Peyer's patch (tissue), 4 donors: Measurements from ENCODE around the gene CELSR1. TPM values are rescaled to one million over a fixed set of nuclear protein-coding genes. Genes with fewer than 3 reads are reported as not detected.
A peak's percentile ranks its signal among the peaks of the same experiment; 100 is the strongest.

Source experiments
- DNase-seq, 3 donors: peaks; one replicate each; pipeline ENCODE4 v3.0.0-alpha.2; 2017 to 2019
- H3K27ac ChIP-seq, 4 donors: fragments of 200-600 bp; sonication (generic); one replicate each; pipeline ENCODE4 v1.5.1; 2016 to 2019
- H3K27me3 ChIP-seq, 2 donors: fragments of 200-600 bp; sonication (generic); one replicate each; pipeline ENCODE4 v1.5.1; 2019
- H3K36me3 ChIP-seq, 3 donors: fragments of 200-600 bp; sonication (generic); one replicate each; pipeline ENCODE4 v1.5.1; 2016 to 2019
- H3K4me1 ChIP-seq, 4 donors: fragments of 200-600 bp; sonication (generic); one replicate each; pipeline ENCODE4 v1.5.1; 2016 to 2019
- H3K4me3 ChIP-seq, 4 donors: fragments of 200-600 bp; sonication (generic); 1 replicate in 3 of 4; 2 replicates in 1 of 4; pipeline ENCODE4 v1.5.1; 2016 to 2019; ENCODE audit warnings: mild to moderate bottlenecking in 1 of 4
- H3K9me3 ChIP-seq, 4 donors: fragments of 200-600 bp; sonication (generic); one replicate each; pipeline ENCODE4 v1.5.1; 2016 to 2019; ENCODE audit warnings: mild to moderate bottlenecking in 1 of 4
- CTCF ChIP-seq, 6 experiments: fragments of 450-650 bp in 4 of 6; fragments of 200-600 bp in 2 of 6; sonication (generic) in 1 of 6; IDR thresholded peaks; one replicate each; pipeline ENCODE4 v1.5.1; 2017 to 2019; ENCODE audit warnings: antibody characterized with exemption in 6 of 6, mild to moderate bottlenecking in 3 of 6, moderate library complexity in 1 of 6
- POLR2A ChIP-seq, 2 donors: fragments of 450-650 bp; IDR thresholded peaks; one replicate each; pipeline ENCODE4 v1.5.1; 2017; ENCODE audit warnings: antibody characterized with exemption in 2 of 2, mild to moderate bottlenecking in 2 of 2, moderate library complexity in 2 of 2
- total RNA-seq, 4 donors: library from RNA; depleted of rRNA; stranded (reverse); fragments of >200 nt; gene quantifications; one replicate each; pipeline ENCODE4 v1.1.0, GENCODE V29; 2016

CELSR1 gene
- total RNA-seq, 4 donors from 2014 or later = 1.1 to 22.3 (median 1.5) TPM

GRCh38 chr22:46378426-46379065 is 158.9 kb downstream of the CELSR1 start:
- Histone ChIP-seq H3K9me3 (peaks cover 0 to 8% (median 0%) of the 10 kb centered on the region in 4 donors), H3K27ac (peak overlapping the region in 1 of 4 donors; percentile 75), H3K36me3 (no peaks in the 10 kb centered on the region), H3K27me3 (no peaks in the 10 kb centered on the region), H3K4me3 (no peak overlapping the region), H3K4me1 (peaks cover 0 to 38% (median 0%) of the 10 kb centered on the region in 4 donors)
- DNase-seq = no peak
- TF ChIP-seq POLR2A (IDR thresholded peaks at IDR 0.05) (no peak), CTCF (IDR thresholded peaks at IDR 0.05) (no peak)

GRCh38 chr22:46377525-46378425 is 159.6 kb downstream of the CELSR1 start:
- Histone ChIP-seq H3K4me1 (peaks cover 0 to 42% (median 0%) of the 10 kb centered on the region in 4 donors), H3K36me3 (no peaks in the 10 kb centered on the region), H3K27me3 (no peaks in the 10 kb centered on the region), H3K9me3 (peaks cover 0 to 8% (median 0%) of the 10 kb centered on the region in 4 donors), H3K4me3 (no peak overlapping the region), H3K27ac (peak overlapping the region in 1 of 4 donors; percentile 75)
- DNase-seq = peak in 2 of 3 donors; percentile 78 to 89
- no peak for TF ChIP-seq POLR2A (IDR thresholded peaks at IDR 0.05)
- TF ChIP-seq CTCF (IDR thresholded peaks at IDR 0.05) = no peak

GRCh38 chr22:46376908-46377524 is 160.4 kb downstream of the CELSR1 start:
- no peak for DNase-seq
- H3K27ac ChIP-seq = peak overlapping the region in 1 of 4 donors; percentile 75
- H3K36me3 ChIP-seq = no peaks in the 10 kb centered on the region
- H3K4me1 ChIP-seq = peaks cover 0 to 42% (median 0%) of the 10 kb centered on the region in 4 donors
- no peak overlapping the region for H3K4me3 ChIP-seq
- peaks cover 0 to 8% (median 0%) of the 10 kb centered on the region in 4 donors for H3K9me3 ChIP-seq
- TF ChIP-seq CTCF (IDR thresholded peaks at IDR 0.05) (no peak), POLR2A (IDR thresholded peaks at IDR 0.05) (no peak)
- no peaks in the 10 kb centered on the region for H3K27me3 ChIP-seq

GRCh38 chr22:46376111-46376510 is 161.3 kb downstream of the CELSR1 start:
- Histone ChIP-seq H3K9me3 (peaks cover 0 to 8% (median 0%) of the 10 kb centered on the region in 4 donors), H3K36me3 (no peaks in the 10 kb centered on the region), H3K27me3 (no peaks in the 10 kb centered on the region), H3K4me3 (no peak overlapping the region), H3K27ac (no peak overlapping the region), H3K4me1 (peaks cover 0 to 42% (median 0%) of the 10 kb centered on the region in 4 donors)
- DNase-seq = no peak
- TF ChIP-seq CTCF (IDR thresholded peaks at IDR 0.05) (no peak), POLR2A (IDR thresholded peaks at IDR 0.05) (no peak)

- no peaks in the 10 kb centered on the region for H3K27me3 ChIP-seq
- H3K4me3 ChIP-seq = no peak overlapping the region
- H3K36me3 ChIP-seq = no peaks in the 10 kb centered on the region
- peaks cover 0 to 45% (median 2%) of the 10 kb centered on the region in 4 donors for H3K4me1 ChIP-seq
- TF ChIP-seq POLR2A (IDR thresholded peaks at IDR 0.05) (peak in 1 of 2 donors; percentile 23), CTCF (IDR thresholded peaks at IDR 0.05) (no peak)
- H3K27ac ChIP-seq = peak overlapping the region in 2 of 4 donors; percentile 8 to 61
- peak in 1 of 3 donors; percentile 78 for DNase-seq
- peaks cover 0 to 8% (median 0%) of the 10 kb centered on the region in 4 donors for H3K9me3 ChIP-seq
These were observed 162.6 kb downstream of the CELSR1 start for GRCh38 chr22:46374663-46375474.
